Breast epithelium (tissue), 3 donors: Measurements from ENCODE around the gene RASL11A.

Experiments used
- POLR2A ChIP-seq: fragments of 450-650 bp; IDR thresholded peaks from one replicate; pipeline ENCODE4 v1.6.1; 2016; ENCODE audit warnings: antibody characterized with exemption, mild to moderate bottlenecking, moderate library complexity
- POLR2AphosphoS5 ChIP-seq, 3 donors: sonication (generic); formaldehyde crosslinking; IDR thresholded peaks; one replicate each; pipeline ENCODE4 v1.6.1; 2017; ENCODE audit warnings: antibody characterized with exemption in 3 of 3
- TF ChIP-seq, protein P1 (sequence below), 3 donors: fragments of 450-650 bp; IDR thresholded peaks; one replicate each; pipeline ENCODE4 v1.5.1; 2016 to 2017; ENCODE audit warnings: antibody characterized with exemption in 3 of 3, mild to moderate bottlenecking in 3 of 3, moderate library complexity in 3 of 3

DNA sequence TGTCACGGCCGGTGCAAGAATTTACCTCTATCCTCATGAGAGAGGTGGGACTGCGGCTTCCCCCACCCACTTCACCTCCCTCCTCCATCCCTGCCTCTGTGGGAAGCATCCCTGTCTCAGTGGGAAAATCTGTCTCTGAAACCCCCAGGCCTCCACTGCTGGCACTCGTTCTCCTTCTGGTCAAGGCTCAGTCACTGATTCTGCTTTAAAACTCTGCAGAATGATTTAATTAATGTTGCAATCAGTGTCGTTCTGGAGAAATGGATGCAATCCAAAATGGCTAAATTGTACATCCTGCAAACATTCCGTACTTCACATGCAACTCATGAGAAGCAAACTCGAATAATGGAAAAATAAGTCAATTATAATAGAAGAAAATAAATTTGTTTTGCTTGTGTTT is 5.6 kb downstream of the RASL11A start:
- TF ChIP-seq, protein P1, sequence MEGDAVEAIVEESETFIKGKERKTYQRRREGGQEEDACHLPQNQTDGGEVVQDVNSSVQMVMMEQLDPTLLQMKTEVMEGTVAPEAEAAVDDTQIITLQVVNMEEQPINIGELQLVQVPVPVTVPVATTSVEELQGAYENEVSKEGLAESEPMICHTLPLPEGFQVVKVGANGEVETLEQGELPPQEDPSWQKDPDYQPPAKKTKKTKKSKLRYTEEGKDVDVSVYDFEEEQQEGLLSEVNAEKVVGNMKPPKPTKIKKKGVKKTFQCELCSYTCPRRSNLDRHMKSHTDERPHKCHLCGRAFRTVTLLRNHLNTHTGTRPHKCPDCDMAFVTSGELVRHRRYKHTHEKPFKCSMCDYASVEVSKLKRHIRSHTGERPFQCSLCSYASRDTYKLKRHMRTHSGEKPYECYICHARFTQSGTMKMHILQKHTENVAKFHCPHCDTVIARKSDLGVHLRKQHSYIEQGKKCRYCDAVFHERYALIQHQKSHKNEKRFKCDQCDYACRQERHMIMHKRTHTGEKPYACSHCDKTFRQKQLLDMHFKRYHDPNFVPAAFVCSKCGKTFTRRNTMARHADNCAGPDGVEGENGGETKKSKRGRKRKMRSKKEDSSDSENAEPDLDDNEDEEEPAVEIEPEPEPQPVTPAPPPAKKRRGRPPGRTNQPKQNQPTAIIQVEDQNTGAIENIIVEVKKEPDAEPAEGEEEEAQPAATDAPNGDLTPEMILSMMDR (IDR thresholded peaks at IDR 0.05): no peak
- no peak for TF ChIP-seq POLR2AphosphoS5 (IDR thresholded peaks at IDR 0.05)
- no peak for TF ChIP-seq POLR2A
